SK-N-SH treated with all-trans-retinoic acid at 6 μM for 48 hours (cell line): ENCODE measurements around the gene CDH19.

ENCODE experiments used
- ZFP30 ChIP-seq: fragments of 450-650 bp; formaldehyde crosslinking; IDR thresholded peaks from 2 replicates; pipeline ENCODE4 v1.5.0; 2022; ENCODE audit warnings: mild to moderate bottlenecking, moderate library complexity
- TF ChIP-seq, protein P1 (sequence below): fragments of 250-450 bp; sonication (Bioruptor Pico); IDR thresholded peaks from 2 replicates; pipeline ENCODE4 v1.8.0; 2020; ENCODE audit warnings: mild to moderate bottlenecking, moderate library complexity, borderline replicate concordance

DNA sequence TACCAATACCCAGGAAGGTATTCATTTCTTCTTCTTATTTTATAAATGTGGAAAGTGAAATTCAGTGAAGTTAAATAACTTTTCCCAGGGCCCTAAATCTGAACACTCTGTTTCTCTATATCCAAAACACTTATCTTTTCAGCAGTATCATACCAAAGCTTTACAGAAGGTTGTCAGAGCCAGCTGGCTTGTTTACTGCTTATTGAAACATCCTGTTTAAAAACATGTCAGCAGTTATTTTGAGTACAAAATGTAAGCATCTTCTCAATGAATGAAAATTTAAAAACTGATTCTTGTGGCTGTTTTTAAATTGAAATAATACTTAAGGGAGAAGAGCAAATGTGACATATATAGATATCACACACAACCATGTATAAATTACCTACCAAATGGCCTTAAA lies 11.3 kb upstream of the CDH19 start:
- TF ChIP-seq, protein P1, sequence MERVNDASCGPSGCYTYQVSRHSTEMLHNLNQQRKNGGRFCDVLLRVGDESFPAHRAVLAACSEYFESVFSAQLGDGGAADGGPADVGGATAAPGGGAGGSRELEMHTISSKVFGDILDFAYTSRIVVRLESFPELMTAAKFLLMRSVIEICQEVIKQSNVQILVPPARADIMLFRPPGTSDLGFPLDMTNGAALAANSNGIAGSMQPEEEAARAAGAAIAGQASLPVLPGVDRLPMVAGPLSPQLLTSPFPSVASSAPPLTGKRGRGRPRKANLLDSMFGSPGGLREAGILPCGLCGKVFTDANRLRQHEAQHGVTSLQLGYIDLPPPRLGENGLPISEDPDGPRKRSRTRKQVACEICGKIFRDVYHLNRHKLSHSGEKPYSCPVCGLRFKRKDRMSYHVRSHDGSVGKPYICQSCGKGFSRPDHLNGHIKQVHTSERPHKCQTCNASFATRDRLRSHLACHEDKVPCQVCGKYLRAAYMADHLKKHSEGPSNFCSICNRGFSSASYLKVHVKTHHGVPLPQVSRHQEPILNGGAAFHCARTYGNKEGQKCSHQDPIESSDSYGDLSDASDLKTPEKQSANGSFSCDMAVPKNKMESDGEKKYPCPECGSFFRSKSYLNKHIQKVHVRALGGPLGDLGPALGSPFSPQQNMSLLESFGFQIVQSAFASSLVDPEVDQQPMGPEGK (CRISPR knock-in tag), result no peak
- TF ChIP-seq ZFP30 (CRISPR knock-in tag), result no peak
